Activated naive CD4-positive, alpha-beta T cell treated with anti-CD3 and anti-CD28 coated beads for 36 hours (primary cell): Measurements from ENCODE around the gene PABPN1L. TPM values are rescaled to one million over a fixed set of nuclear protein-coding genes. Genes with fewer than 3 reads are reported as not detected.
"Not testable (repeated sequence)": the region's sequence is repeated elsewhere in the genome, so short reads cannot be mapped to it uniquely, and the experiment has no call there.

ENCODE experiments used
- CTCF ChIA-PET: fragments of 350-600 bp; sonication (Branson Sonifier 250); formaldehyde crosslinking; loops from one replicate; lab custom pipeline; 2021; ENCODE audit warnings: antibody characterized with exemption; lab: Charles Lee
- DNase-seq: peaks from one replicate; pipeline ENCODE4 v3.0.0-alpha.2; 2020
- H3K27ac Mint-ChIP-seq: one replicate; pipeline ENCODE4 v1.8.0; 2021; ENCODE audit warnings: mild to moderate bottlenecking, mixed read lengths
- H3K27me3 Mint-ChIP-seq: one replicate; pipeline ENCODE4 v1.8.0; 2021; ENCODE audit warnings: low read depth, mixed read lengths
- H3K36me3 Mint-ChIP-seq: one replicate; pipeline ENCODE4 v1.8.0; 2021; ENCODE audit warnings: low read depth, mixed read lengths
- H3K4me1 Mint-ChIP-seq: one replicate; pipeline ENCODE4 v1.8.0; 2021; ENCODE audit warnings: low read depth, mixed read lengths
- H3K4me3 Mint-ChIP-seq: one replicate; pipeline ENCODE4 v1.8.0; 2021; ENCODE audit warnings: mild to moderate bottlenecking, moderate library complexity, mixed read lengths
- H3K9me3 Mint-ChIP-seq: one replicate; pipeline ENCODE4 v1.8.0; 2021; ENCODE audit warnings: mixed read lengths
- intact Hi-C: fragments of 100-400 bp; cut with micrococcal nuclease; formaldehyde crosslinking; loops from one replicate; pipeline ENCODE4 v1.15.1; 2023
- total RNA-seq, 2 experiments: library from RNA; stranded (reverse); gene quantifications; one replicate each; pipeline ENCODE4 v1.2.3, GENCODE V29; 2021

The PABPN1L gene
- total RNA-seq, 2 experiments from 2014 or later, result not detected

GRCh38 chr16:88896238-88897070, 30.0 kb upstream of the PABPN1L start:
- CTCF ChIA-PET, result no interaction called here
- DNase-seq, result no peak
- Mint-ChIP-seq H3K27me3 (no peaks in the 10 kb centered on the region), H3K27ac (no peak overlapping the region), H3K4me1 (no peaks in the 10 kb centered on the region), H3K36me3 (no peaks in the 10 kb centered on the region), H3K9me3 (no peaks in the 10 kb centered on the region), H3K4me3 (no peak overlapping the region)
- intact Hi-C loops, result no loop called here

GRCh38 chr16:88895335-88895734, 28.9 kb upstream of the PABPN1L start:
- no peaks in the 10 kb centered on the region for H3K9me3 Mint-ChIP-seq
- intact Hi-C loops, result no loop called here
- CTCF ChIA-PET, result no interaction called here
- no peak overlapping the region for H3K27ac Mint-ChIP-seq
- no peak overlapping the region for H3K4me3 Mint-ChIP-seq
- no peaks in the 10 kb centered on the region for H3K4me1 Mint-ChIP-seq
- no peak for DNase-seq
- H3K36me3 Mint-ChIP-seq, result no peaks in the 10 kb centered on the region
- H3K27me3 Mint-ChIP-seq, result no peaks in the 10 kb centered on the region

- CTCF ChIA-PET, result no interaction called here
- no peak for DNase-seq
- H3K9me3 Mint-ChIP-seq, result no peaks in the 10 kb centered on the region
- no peaks in the 10 kb centered on the region for H3K36me3 Mint-ChIP-seq
- no peaks in the 10 kb centered on the region for H3K4me1 Mint-ChIP-seq
- H3K27me3 Mint-ChIP-seq, result no peaks in the 10 kb centered on the region
- no peak overlapping the region for H3K4me3 Mint-ChIP-seq
- intact Hi-C loops, result no loop called here
- H3K27ac Mint-ChIP-seq, result no peak overlapping the region
These were observed 28.3 kb upstream of the PABPN1L start for GRCh38 chr16:88894681-88895300.

- H3K27ac Mint-ChIP-seq, H3K4me3 Mint-ChIP-seq, intact Hi-C loops, DNase-seq, H3K36me3 Mint-ChIP-seq, CTCF ChIA-PET, H3K4me1 Mint-ChIP-seq, H3K27me3 Mint-ChIP-seq, H3K9me3 Mint-ChIP-seq: not testable (repeated sequence)
These were observed 27.8 kb upstream of the PABPN1L start for GRCh38 chr16:88894266-88894665.

- CTCF ChIA-PET, result no interaction called here
- Mint-ChIP-seq H3K4me1 (no peaks in the 10 kb centered on the region), H3K4me3 (no peak overlapping the region), H3K27ac (no peak overlapping the region), H3K36me3 (no peaks in the 10 kb centered on the region), H3K9me3 (no peaks in the 10 kb centered on the region), H3K27me3 (no peaks in the 10 kb centered on the region)
- intact Hi-C loops, result no loop called here
- no peak for DNase-seq
These were observed 26.9 kb upstream of the PABPN1L start for GRCh38 chr16:88893127-88893968.

GRCh38 chr16:88892065-88892464, 25.6 kb upstream of the PABPN1L start:
- Mint-ChIP-seq H3K9me3 (no peaks in the 10 kb centered on the region), H3K27ac (no peak overlapping the region), H3K36me3 (no peaks in the 10 kb centered on the region), H3K4me3 (no peak overlapping the region), H3K27me3 (no peaks in the 10 kb centered on the region), H3K4me1 (no peaks in the 10 kb centered on the region)
- CTCF ChIA-PET, result no interaction called here
- intact Hi-C loops, result no loop called here
- no peak for DNase-seq

- no peaks in the 10 kb centered on the region for H3K36me3 Mint-ChIP-seq
- no peak overlapping the region for H3K4me3 Mint-ChIP-seq
- no peaks in the 10 kb centered on the region for H3K4me1 Mint-ChIP-seq
- intact Hi-C loops, result no loop called here
- no peak for DNase-seq
- no peak overlapping the region for H3K27ac Mint-ChIP-seq
- H3K27me3 Mint-ChIP-seq, result no peaks in the 10 kb centered on the region
- CTCF ChIA-PET, result interaction anchor here (0.7 kb wide), 1 partner anchor 21 kb away, joined by 3 read pairs; no protein-coding TSS in a partner anchor
- H3K9me3 Mint-ChIP-seq, result no peaks in the 10 kb centered on the region
These were observed 24.6 kb upstream of the PABPN1L start for GRCh38 chr16:88891083-88891482.

GRCh38 chr16:88889702-88890352, 23.4 kb upstream of the PABPN1L start:
- H3K4me3 Mint-ChIP-seq, DNase-seq, H3K36me3 Mint-ChIP-seq, H3K27me3 Mint-ChIP-seq, intact Hi-C loops, H3K4me1 Mint-ChIP-seq, H3K27ac Mint-ChIP-seq, H3K9me3 Mint-ChIP-seq, CTCF ChIA-PET: not testable (repeated sequence)

- H3K4me3 Mint-ChIP-seq, result no peak overlapping the region
- CTCF ChIA-PET, result no interaction called here
- H3K27me3 Mint-ChIP-seq, result no peaks in the 10 kb centered on the region
- intact Hi-C loops, result no loop called here
- no peaks in the 10 kb centered on the region for H3K4me1 Mint-ChIP-seq
- DNase-seq, result no peak
- H3K36me3 Mint-ChIP-seq, result no peaks in the 10 kb centered on the region
- no peak overlapping the region for H3K27ac Mint-ChIP-seq
- H3K9me3 Mint-ChIP-seq, result no peaks in the 10 kb centered on the region
These were observed 22.3 kb upstream of the PABPN1L start for GRCh38 chr16:88888461-88889387.

GRCh38 chr16:88888057-88888456, 21.6 kb upstream of the PABPN1L start:
- H3K9me3 Mint-ChIP-seq, result no peaks in the 10 kb centered on the region
- CTCF ChIA-PET, result no interaction called here
- intact Hi-C loops, result no loop called here
- H3K4me1 Mint-ChIP-seq, result no peaks in the 10 kb centered on the region
- no peak overlapping the region for H3K4me3 Mint-ChIP-seq
- H3K27ac Mint-ChIP-seq, result no peak overlapping the region
- no peaks in the 10 kb centered on the region for H3K36me3 Mint-ChIP-seq
- H3K27me3 Mint-ChIP-seq, result no peaks in the 10 kb centered on the region
- DNase-seq, result no peak

- CTCF ChIA-PET, result no interaction called here
- Mint-ChIP-seq H3K27me3 (no peaks in the 10 kb centered on the region), H3K4me3 (no peak overlapping the region), H3K9me3 (no peaks in the 10 kb centered on the region), H3K27ac (no peak overlapping the region), H3K36me3 (no peaks in the 10 kb centered on the region), H3K4me1 (peaks cover 2% of the 10 kb centered on the region)
- intact Hi-C loops, result no loop called here
- DNase-seq, result no peak
These were observed 20.5 kb upstream of the PABPN1L start for GRCh38 chr16:88886845-88887521.
